GM19025 (cell line): ENCODE data around the gene CBX4.

ENCODE experiments used
- ATAC-seq: cut with Tn5 transposase; IDR thresholded peaks from one replicate; pipeline ENCODE4 v1.9.1; 2021; ENCODE audit warnings: mild to moderate bottlenecking, low read depth, moderate library complexity; ENCODE audit not compliant: unreplicated experiment

CBX4 gene

DNA sequence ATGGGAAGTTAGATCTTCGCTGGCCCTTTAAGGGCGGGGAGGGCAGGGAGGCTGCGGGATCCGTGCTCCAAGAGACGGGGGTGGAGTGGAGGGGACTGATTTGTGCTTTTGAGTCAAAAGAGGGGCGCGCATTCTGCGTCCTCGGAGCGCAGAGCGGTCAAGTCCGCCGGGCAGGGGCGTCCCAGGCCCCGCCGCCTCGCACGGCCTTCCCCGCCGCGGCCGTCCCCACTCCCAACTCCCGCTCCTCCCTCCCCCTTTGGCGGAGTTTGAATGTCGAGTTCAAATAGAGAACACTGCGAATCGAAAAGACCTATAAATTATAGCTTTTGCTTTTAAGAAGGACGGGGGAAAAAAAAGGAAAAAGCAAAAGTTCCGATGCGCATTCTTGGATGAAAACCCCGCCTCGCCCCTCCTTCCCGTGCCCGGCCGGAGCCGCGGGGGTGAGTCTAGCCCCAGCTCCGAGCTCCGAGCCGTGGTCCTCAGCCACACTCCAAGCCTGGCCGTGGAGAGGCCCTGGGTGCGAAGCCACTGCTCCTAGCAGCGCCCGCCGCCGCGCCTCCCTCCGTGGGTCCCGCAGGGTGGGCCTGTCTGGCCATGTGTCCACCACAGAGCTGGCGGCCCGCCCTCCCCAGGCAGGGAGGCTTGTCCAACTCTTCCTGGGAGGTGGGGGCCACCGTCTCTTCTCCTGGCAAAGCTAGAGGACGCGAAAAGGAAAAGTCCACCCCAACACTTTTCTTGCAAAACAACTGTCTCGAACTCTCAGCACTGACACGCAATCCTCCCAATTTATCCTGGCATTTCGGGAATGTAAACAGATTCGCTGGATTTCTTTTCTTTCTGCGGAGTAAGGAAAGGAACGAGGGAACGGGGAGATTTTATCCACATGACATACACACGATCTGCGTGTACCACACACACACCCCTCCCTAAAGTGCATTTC lies 46.0 kb downstream of the CBX4 start:
- no peak for ATAC-seq

DNA sequence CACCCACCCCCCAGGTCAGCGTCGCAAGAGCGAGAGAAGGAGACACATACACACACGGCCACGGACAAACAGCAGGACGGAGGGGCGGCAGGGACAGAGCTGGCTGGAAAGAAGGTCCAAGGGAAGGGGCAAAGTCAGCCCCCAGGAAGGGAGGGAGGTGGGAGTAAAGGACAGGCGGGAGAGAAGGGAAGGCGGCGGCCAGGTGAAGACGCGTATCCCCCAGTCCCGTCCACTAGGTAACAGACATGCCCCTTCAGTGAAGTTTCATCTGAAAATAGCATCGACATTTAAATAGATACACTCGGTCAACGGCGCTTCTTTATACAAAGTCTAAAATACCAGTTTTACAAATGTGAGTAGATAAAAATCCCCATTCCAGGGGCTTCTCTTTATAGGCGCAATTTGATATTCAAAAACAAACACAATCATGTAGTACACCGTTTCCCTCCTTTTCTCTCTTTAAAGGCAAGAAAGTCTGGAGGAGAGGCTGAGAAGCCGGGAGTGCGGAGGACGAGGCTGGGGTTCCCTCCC lies 46.8 kb downstream of the CBX4 start:
- no peak for ATAC-seq

DNA sequence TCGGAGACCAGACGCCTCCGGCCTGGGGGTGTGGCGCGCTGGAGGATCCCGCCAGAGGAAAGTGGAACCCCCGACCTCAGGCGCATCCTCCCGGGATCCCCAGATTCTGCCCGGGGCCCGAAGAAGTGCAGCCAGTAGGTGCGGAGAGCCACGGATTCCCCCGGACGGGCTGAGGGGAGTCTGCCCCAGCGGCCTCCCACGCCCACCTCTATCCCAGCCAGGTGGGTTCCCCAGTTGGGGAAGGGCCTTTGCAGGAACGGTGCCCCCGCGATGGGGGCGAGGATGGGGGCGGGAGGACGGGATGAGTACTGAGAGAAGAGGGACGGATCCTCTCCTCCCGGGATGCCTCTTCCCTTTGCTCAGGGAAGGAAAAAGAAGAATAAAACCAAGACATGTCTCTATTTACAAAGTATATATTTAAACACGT lies 47.5 kb downstream of the CBX4 start:
- ATAC-seq, result no peak

DNA sequence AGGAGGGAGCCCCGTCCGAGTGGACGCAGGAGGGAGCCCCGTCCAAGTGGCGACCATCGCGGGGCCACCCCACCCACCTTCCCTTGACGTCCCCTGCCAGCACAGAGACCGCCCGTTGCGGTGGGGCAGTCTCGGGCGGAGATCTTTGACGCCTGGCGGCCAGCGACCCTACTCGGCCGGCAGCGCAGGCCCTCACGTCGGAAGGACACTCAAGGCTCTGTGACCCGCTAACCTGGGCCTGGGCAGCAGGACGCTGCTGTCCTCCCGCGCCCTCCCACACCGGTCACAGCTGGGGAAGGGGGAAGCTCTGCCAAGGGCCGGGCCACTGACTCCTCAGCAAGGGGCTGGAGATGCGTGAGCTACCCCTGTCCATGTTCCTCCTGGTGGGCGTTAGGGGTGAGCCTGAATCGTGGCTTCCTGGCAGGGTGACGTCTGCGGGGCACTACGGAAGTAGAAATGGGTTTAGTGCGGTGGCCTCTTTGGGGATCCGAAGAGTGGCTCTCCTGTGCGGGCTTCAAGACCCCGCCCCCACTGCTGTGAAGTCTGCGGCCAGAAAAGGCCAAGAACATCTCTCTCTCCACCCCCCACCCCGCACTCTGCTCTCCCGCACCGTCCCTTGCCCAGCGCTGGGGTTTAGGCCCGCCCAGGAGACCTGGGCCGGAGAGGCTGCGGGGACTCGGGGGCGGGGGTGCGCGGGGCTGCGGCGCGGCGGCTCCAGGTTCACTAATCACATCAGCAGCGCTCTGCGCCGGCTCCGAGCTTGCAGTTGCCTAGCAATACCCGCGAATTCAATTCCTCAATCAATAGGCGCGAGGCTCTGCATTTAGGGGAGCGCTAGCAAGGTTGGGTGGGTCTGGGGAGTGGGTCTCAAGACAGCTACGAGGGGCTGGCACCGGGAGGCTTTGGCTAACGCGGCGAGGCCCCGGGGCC lies 48.2 kb downstream of the CBX4 start:
- ATAC-seq, result no peak

DNA sequence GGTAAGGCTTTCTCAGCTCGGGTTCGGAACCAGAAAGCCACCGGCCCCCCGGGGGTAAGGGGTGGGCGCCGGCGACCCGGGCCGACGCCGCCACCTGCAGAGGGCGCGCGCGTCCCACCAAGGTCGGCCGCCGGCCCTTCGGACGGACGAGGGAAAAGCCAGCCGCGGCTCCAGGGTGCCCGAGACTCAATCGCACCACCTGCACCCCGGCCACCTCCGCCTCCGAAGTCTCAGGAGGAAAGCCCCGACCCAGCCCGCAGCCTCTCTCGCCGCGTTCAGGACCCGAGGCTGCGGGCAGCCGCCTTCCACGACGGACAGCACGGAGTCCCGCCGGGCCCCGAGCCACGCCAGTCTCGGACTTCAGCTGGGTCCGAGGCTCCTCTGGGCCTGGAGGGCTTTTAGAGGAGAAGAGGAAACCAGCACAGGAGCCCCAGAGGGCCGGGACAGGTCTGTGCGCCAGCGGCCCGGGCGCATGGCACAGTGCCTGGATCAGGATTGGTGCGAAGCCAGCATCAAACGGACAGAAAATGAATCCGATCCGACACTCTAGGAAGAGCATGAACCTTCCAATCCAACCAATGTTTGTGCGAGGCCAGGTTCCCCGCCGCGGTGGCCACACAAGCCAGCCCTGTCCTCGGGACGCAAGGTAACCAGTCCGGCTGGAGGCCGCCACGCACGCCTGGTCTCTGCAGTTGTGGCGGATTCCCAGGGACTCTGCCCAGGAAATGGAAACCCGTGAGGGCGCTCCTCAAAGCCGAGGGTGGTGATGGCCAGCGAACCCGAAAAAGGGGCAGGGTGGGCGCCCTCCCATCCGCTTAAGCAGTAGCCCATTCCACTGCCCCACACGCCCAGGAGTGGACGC lies 49.1 kb downstream of the CBX4 start:
- no peak for ATAC-seq

DNA sequence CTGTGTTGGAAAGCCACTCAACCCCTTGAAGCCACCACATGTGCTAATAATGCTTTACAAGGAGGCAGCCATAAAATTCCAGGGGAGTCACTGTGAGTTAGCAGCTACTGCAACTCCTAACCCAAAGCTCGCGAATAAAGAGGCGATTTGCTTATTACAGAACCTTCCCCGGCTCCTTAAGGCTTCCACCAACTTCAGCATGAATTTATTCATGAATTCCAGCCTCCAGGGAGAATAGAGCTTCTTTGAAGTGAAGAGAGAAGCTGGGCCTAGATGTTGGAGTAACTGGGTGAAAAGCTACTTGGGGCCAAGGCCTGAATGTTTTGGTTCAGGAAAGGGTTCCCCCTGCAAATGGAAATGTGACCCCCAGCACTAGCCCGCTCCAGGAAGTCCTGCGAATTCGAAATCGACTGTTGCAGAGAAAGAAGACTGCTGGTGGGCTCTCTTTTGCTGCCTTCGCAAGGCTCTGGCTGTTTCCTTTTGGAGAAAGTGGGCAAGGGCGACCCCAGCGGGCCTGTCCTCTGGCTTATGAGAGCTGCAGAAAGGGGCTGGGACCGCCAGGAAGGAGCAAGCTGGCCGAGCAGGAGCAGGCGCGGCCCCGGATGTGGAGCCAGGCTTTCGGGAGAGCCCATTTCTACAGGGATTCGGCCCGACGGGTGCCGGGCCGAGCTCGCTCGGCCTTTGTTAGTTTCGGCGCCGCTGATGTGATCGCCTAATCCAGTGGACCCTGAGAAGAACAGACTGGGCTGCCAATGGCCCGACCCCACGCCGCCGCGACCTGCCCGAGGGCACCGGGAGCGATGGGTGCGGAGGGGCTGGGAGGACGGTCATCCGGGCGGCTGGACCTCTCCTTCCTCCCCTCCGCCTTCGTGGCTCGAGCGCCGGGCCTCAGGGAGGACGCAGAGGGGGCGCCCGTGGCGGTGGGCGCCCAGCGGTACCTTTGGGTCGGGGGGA lies 50.0 kb downstream of the CBX4 start:
- ATAC-seq, result no peak

DNA sequence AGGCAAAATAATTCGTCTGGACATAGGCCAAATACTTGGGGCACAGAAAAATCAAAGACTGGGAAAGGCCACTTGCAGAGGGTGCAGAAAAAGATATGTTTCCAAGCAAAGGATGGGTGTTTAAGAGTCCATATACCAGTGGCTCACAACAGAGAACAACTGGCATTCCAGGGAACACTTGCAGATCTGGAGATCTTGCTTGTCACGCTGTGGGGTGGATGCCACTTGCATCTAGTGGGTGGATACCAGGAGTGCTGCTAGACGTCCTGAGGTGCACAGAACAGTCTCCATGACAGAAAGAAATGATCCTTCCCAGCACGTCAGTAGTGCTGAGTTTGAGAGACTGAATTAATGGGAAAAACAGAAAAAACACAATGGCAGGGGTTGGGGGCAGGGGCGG lies 50.8 kb downstream of the CBX4 start:
- no peak for ATAC-seq

DNA sequence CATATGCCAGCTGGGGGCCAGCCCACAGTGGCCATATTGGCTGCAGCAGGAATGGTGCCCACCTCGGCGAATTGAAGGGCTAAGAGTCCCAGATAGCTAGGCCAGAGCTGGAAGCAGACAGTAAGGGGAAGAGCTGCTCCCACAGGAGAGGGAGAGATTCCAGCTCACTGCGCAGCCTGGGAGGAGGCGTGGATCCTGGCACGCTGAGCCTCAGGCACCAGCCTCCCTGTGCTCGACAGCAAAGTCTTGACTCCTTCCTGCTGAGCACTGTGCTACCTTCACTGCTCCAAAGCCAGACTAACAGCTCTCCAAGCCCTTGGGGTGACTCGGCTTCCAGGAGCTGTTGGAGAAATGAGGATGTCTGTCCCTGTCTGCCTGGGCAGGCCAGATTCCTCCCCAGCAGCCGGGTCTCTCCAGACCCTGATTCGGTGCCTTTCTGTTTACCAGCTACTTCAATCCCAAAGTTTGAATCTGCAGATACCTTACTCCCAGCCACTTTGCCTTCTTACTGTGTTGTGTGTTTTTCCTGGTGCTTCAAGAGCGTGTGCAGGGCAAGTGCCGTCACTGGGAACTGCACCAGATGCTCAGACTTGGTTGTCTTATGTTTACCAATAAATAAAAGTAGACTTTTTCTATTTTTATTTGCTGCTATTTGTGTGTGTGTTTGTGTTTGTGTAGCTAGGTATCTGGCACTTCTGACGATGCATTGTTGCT lies 52.2 kb downstream of the CBX4 start:
- no peak for ATAC-seq

DNA sequence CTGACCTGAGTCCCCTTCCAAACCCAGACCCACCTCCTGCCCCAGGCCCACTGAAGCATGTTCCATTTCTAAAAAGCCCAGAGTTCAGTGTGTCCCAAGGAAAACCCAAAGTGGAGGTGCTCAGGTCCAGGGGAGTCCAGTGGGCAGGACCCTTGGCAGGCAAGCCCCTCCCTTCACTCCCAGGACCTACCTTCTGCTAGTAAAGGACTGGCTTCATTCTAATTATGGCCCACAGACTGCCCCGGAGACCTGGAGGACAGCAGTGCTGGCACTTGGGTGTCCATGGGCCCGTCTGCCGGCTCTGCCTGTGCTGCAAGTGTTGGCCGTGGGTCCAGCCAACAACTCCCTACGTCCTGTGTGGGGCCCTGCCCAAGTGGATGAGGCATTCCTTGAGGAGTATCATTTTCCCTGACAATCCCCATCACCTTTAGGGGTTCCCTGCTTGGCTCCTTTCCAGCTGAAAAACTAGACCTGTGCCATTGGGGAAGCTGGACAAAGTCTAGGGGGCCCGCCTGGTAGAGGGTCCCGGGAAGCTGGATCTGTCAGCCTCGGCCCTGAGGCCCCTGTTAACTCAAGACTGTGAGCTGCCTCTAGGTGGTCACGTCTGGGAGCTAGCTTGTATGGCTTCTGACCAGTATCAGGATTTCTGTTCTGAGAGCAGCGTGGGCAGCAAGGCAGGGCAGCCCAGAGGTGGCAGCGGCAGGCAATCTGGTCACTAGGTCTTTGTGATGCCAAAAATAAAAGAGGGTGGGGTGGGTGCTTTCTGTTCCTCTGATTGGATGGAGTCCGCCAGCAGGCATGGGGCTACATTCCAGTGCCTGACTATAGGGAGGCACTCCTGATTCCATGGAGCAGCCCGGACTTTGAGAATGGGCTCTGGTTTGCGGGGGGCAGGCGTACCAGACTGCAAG lies 53.1 kb downstream of the CBX4 start:
- ATAC-seq, result no peak

DNA sequence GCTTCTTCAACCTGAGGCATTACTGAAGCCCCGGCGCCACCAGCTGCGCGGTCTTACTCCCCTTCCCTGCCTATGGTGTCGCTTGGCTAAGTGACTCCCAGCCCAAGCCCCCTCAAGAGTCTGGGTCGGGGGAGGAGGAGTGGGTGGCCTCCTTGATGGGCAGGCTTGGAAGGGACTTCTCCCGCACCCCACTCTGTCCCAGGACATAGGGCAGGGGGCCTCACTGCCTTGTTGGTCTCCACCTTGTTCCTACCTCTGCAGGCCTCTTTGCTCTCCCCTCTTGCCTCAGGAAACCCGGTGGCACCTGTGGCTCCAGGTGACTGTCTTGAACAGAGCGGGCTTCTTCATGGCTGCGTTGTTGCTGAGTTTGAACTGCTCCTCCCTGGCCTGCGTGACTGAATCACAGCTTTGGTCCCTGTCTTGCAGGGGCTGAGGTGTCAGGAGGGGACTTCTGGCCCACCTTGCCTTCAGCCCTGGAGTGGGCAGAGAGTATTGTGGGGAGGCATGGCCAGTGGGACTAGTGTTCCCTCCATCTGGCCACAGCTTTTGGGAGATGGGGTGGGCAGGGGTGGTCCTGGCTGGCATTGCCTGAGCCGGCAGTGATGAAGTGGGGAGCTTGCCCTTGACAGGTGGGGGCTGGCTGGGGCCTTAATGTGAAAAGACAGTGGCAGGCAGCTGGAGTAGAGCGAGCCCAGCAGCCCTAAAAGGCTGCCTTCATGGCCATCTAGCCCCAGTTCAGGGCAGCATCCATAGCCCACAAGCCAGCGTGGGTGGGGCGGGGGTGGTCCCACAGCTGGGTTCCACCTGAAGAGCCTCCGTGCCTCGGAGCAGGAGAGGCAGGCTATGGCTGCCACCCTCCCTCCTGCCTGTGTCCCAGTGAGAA lies 54.0 kb downstream of the CBX4 start:
- ATAC-seq, result no peak

DNA sequence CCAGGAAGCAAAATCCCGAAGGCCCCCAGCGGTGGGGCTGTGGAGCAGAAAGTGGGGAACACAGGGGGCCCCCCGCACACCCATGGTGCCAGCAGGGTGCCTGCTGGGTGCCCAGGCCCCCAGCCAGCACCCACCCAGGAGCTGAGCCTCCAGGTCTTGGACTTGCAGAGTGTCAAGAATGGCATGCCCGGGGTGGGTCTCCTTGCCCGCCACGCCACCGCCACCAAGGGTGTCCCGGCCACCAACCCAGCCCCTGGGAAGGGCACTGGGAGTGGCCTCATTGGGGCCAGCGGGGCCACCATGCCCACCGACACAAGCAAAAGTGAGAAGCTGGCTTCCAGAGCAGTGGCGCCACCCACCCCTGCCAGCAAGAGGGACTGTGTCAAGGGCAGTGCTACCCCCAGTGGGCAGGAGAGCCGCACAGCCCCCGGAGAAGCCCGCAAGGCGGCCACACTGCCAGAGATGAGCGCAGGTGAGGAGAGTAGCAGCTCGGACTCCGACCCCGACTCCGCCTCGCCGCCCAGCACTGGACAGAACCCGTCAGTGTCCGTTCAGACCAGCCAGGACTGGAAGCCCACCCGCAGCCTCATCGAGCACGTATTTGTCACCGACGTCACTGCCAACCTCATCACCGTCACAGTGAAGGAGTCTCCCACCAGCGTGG lies 54.8 kb downstream of the CBX4 start:
- no peak for ATAC-seq

DNA sequence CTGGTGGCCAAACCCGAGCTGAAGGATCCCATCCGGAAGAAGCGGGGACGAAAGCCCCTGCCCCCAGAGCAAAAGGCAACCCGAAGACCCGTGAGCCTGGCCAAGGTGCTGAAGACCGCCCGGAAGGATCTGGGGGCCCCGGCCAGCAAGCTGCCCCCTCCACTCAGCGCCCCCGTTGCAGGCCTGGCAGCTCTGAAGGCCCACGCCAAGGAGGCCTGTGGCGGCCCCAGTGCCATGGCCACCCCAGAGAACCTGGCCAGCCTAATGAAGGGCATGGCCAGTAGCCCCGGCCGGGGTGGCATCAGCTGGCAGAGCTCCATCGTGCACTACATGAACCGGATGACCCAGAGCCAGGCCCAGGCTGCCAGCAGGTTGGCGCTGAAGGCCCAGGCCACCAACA lies 55.3 kb downstream of the CBX4 start:
- ATAC-seq, result no peak
